GM03348 (cell line): ENCODE data around the gene PDSS2.
"Not testable (repeated sequence)": the region's sequence is repeated elsewhere in the genome, so short reads cannot be mapped to it uniquely, and the experiment has no call there.

Experiments
- DNase-seq: peaks from one replicate; pipeline ENCODE4 v3.0.0; 2012; ENCODE audit warnings: low spot score

The PDSS2 gene

GRCh38 chr6:107154801-107155160 lies 304.6 kb downstream of the PDSS2 start:
- DNase-seq = no peak

GRCh38 chr6:107154131-107154800 lies 305.1 kb downstream of the PDSS2 start:
- no peak for DNase-seq

- DNase-seq = no peak
Measured at GRCh38 chr6:107152638-107153430, 306.5 kb downstream of the PDSS2 start.

GRCh38 chr6:107144666-107145065 lies 314.7 kb downstream of the PDSS2 start:
- DNase-seq = no peak

- DNase-seq = no peak
Measured at GRCh38 chr6:107144014-107144413, 315.4 kb downstream of the PDSS2 start.

- DNase-seq = no peak
Measured at GRCh38 chr6:107140581-107140980, 318.8 kb downstream of the PDSS2 start.

- not testable (repeated sequence) for DNase-seq
Measured at GRCh38 chr6:107136324-107136723, 323.0 kb downstream of the PDSS2 start.

GRCh38 chr6:107135048-107135680 lies 324.2 kb downstream of the PDSS2 start:
- not testable (repeated sequence) for DNase-seq

- DNase-seq = peak; percentile 32
Measured at GRCh38 chr6:107132330-107132954, 326.9 kb downstream of the PDSS2 start.

- DNase-seq = no peak
Measured at GRCh38 chr6:107129370-107129925, 329.9 kb downstream of the PDSS2 start.

GRCh38 chr6:107128577-107128976 lies 330.8 kb downstream of the PDSS2 start:
- no peak for DNase-seq

GRCh38 chr6:107128175-107128574 lies 331.2 kb downstream of the PDSS2 start:
- DNase-seq = peak; percentile 42

GRCh38 chr6:107125771-107126170 lies 333.6 kb downstream of the PDSS2 start:
- no peak for DNase-seq

GRCh38 chr6:107124934-107125348 lies 334.4 kb downstream of the PDSS2 start:
- DNase-seq = no peak

GRCh38 chr6:107123501-107123900 lies 335.9 kb downstream of the PDSS2 start:
- DNase-seq = no peak

- no peak for DNase-seq
Measured at GRCh38 chr6:107122748-107123147, 336.6 kb downstream of the PDSS2 start.

- DNase-seq = no peak
Measured at GRCh38 chr6:107121964-107122495, 337.3 kb downstream of the PDSS2 start.

GRCh38 chr6:107121266-107121665 lies 338.1 kb downstream of the PDSS2 start:
- DNase-seq = no peak

GRCh38 chr6:107120404-107120803 lies 339.0 kb downstream of the PDSS2 start:
- DNase-seq = no peak

- DNase-seq = no peak
Measured at GRCh38 chr6:107118976-107119375, 340.4 kb downstream of the PDSS2 start.

- not testable (repeated sequence) for DNase-seq
Measured at GRCh38 chr6:107118540-107118939, 340.8 kb downstream of the PDSS2 start.

- no peak for DNase-seq
Measured at GRCh38 chr6:107116931-107117330, 342.4 kb downstream of the PDSS2 start.
